HG03439 (cell line): ENCODE data around the gene MBD3L2.
"Not testable (repeated sequence)": the region's sequence is repeated elsewhere in the genome, so short reads cannot be mapped to it uniquely, and the experiment has no call there.

Source experiments
- ATAC-seq: cut with Tn5 transposase; IDR thresholded peaks from one replicate; pipeline ENCODE4 v1.9.1; 2021; ENCODE audit warnings: mild to moderate bottlenecking, moderate library complexity; ENCODE audit not compliant: unreplicated experiment

MBD3L2 gene

DNA sequence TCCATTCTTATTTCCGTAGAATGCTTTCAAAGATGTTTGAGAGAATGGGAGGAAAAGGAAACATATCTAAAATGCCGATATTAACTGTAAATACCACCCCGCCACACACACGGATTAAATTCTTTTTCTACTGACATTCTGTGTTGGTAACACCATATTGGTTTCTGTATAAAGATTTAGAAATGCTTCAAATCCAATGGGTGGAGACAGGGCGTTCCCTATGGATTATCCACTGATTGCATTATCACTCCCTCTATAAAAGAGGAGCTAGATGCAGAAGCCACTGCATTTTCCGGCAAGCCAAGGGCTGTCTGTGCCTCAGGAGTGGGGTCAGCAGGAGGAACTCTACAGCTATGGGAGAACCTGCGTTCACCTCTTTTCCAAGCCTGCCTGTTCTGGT is at the start of gene MBD3L2:
MBD3L2 (plus strand) TSS at position 301 of the 400 bp plus-strand sequence; CDS start at position 354, 53 bp downstream.
- ATAC-seq: not testable (repeated sequence)

DNA sequence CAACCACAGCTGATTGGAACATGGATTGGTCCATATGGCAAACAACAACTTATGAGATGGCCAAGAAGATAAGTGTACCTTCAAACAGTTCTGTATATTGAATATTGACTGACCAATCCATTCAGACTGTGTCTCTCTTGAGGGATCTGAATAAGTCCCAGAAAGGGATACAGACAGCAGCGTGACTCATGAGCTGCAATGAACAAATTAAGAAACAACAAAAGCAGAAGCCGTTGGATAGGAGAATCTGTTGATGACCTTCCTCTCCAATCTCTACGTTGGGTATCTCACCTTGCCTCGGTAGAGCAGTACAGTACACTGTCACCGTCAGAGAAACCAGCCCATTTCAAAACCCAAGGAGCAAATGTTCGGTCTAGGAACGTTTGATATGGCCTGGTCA is 49.2 kb upstream of the MBD3L2 start:
- no peak for ATAC-seq

DNA sequence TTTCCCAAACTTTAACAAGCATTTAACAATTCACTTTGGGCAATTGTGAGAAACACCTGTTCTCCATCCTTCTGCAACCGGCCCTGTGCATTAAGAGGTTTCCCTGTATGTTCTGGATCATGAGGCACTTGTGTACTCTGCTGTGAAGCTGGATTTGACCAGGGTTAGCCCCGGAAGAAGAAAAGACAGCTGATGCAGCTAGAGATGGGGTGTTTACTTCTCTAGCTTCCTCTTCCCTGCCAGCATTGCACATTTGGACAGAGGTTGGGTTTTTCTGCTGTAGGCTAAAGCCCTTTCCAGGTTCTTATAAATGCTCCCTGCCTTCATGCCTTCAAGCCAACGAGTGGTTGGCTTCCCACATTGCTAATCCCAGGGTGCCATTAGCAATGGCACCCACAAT is 48.8 kb upstream of the MBD3L2 start:
- no peak for ATAC-seq

DNA sequence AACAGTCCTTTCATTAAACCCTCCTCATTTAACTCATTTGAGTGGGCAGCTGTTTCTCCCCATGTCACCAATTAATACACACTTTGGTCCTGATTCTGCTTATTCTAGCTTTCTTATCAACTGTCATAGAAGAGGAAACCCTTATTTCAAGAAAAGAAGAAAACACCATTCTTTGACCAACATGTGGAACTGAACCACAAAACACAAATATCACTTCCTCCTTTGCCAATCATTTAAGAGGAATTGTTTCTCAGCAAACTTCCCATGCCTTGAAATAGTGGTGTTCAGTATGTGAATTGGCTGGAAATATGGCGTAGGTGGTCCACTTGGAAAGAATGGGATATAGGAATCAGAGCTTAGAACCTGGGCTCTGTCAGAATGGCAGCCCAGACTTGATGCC is 48.3 kb upstream of the MBD3L2 start:
- no peak for ATAC-seq

DNA sequence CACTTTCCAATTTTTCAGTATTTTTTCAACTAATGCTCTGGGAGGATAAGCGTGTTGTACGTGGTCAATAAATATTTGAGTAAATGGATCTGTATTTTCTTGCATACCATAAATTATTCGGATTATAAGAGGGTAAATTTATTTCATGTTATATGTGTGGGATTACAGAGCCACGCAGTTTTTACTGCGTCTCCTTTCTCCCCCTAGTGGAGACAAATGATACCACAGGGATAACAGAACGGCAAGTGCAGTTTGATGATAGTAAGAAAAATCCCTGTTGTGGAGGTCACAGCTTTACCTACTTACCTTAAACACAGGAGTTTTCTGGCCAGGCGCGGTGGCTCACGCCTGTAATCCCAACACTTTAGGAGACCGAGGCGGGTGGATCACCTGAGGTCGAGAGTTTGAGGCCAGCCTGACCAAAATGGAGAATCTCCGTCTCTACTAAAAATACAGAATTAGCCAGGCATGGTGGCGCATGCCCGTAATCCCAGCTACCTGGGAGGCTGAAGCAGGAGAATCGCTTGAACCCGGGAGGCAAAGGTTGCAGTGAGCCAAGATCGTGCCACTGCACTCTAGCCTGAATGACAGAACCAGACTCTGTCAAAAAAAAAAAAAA is 44.7 kb upstream of the MBD3L2 start:
- no peak for ATAC-seq

DNA sequence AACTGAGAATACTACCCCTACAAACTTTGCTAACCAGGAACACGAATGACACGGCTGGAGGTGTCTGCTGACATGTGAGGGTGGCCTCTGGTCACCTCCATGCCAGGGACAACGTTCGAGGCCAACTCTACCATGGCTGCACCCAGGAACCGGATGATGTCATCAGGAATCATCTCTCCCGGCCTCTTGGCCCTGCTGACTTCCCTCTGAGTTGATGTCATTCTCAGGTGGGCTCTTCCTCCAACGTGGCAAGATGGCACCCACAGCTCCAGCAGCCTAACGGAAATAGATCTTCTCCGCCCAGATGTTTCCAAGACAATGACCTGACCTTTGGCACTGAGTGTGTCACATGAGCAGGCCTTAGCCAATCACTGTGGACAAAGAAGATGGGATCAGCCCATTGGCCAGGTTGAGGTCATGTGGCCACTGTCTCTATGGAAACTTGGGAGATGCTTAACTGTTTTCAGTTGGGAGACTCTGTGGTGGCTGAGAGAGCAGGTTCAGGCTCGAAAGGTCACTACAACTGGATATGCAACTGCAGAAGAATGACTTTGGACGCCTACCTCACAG is 42.9 kb upstream of the MBD3L2 start:
- ATAC-seq: no peak

DNA sequence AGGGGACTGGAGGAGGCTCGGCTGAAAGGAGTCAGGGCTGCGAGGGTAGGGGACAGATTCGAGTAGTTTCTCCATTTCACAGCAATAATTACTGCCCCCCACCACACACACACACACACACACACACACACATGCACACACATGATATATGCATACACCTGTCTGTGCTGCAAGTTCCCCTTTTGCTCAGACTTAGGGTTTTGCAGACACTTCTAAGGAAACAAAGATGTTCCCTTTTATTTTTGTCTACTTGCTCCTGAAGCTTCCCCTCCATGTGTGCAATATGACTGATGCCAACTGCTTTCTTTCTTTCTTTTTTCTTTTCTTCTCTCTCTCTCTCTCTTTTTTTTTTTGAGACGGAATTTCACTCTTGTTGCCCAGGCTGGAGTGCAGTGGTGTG is 41.3 kb upstream of the MBD3L2 start:
- ATAC-seq: no peak

DNA sequence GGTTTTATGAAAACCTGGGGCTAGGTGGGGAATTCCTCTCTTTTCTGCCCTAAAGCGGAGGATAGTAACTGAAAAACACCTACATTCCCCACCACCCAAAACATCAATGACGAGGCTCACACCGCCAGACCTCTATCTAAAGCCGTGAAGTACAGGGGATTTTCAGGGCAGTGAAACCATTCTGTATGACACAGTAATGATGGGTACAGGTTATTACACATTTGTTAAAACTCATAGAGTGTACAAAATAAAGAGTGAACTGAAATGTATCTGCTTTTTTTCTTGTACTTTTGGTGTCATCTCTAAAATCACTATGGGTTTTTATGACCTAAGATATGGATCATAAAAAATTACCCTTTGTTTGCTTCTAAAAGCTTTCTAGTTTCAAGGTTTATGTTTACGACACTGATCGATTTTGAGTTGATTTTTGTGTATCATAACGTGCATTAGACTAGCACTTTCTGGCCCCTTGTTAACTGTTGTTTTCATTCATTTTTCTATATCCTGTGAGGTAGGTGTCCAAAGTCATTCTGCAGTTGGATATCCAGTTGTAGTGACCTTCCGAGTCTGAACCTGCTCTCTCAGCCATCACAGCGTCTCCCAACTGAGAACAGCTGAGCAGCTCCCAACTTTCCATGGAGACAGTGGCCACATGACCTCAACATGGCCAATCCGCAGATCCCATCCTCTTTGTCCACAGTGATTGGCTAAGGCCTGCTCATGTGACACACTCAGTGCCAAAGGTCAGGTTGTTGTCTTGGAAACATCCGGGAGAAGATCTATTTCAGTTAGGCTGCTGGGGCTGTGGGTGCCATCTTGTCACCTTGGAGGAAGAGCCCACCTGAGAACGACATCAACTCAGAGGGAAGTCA is 38.2 kb upstream of the MBD3L2 start:
- ATAC-seq: no peak

DNA sequence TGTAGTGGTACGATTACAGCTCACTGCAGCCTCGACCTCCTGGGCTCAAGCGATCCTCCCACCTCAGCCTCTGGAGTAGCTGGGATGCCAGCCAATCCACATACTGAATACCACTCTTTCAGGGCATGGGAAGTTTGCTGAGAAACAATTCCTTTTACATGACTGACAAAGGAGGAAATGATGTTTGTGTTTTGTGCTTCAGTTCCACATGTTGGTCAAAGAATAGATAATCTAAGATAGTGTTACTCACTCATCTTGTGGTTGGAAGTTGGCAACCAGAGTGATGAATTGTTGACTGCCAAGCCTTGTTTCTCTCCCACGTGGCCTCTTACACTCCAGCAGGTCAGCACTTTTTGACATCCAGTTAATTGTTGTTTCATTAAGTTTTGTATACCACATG is 35.4 kb upstream of the MBD3L2 start:
- no peak for ATAC-seq

DNA sequence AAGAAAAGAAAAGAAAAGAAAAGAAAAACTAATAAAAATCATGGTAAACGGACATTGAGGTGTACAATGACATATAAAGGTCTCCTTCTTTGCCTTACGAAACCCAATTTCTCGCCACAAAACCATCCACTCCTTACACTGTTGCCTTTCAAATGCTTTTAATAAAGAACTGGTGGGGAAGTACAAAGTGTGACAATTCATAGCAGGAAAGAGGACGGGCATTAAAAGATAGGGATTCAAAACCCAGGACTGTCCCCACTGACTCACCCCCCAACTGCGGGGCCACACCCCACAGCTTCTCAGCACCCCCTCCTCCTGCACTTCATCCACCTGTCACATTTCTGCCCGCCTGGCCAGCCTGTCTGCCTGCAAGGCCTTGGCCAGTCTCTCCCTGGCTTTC is 30.3 kb upstream of the MBD3L2 start:
- ATAC-seq: no peak

DNA sequence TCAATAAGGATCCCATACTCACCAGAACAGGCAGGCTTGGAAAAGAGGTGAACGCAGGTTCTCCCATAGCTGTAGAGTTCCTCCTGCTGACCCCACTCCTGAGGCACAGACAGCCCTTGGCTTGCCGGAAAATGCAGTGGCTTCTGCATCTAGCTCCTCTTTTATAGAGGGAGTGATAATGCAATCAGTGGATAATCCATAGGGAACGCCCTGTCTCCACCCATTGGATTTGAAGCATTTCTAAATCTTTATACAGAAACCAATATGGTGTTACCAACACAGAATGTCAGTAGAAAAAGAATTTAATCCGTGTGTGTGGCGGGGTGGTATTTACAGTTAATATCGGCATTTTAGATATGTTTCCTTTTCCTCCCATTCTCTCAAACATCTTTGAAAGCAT is 27.8 kb upstream of the MBD3L2 start, which contains the start of gene MBD3L2B:
MBD3L2B (minus strand) TSS at position 101 of the 400 bp plus-strand sequence; CDS start at position 67, 34 bp downstream.
- ATAC-seq: not testable (repeated sequence)

DNA sequence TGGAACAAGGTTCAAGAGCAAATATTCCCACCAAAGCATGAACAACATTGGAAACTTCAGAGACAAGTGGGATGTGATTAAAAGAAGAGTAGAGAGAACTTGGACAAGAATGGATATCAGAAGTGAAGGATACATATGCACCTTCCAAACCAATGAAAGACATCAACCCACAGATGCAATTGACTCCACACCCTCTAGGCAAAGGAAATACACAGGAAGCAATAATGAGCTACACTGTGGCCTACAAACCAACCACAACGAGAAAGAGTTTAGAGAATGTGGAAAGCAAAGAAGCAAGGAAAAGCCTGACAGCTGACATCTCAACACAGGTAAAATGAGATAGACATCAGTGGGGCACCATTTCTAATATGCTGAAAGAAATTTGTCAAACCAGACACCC is 20.3 kb upstream of the MBD3L2 start:
- not testable (repeated sequence) for ATAC-seq

DNA sequence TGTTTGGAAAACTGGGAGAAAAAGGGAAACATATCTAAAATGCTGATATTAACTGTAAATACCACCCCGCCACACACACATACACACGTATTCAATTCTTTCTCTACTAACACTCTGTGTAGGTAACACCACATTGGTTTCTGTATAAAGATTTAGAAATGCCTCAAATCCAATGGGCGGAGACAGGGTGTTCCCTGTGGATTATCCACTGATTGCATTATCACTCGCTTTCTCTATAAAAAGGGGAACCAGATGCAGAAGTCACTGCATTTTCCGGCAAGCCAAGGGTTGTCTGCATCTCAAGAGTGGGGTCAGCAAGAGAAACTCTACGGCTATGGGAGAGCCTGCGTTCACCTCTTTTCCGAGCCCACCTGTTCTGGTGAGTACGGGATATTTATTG is 18.8 kb upstream of the MBD3L2 start, which contains the start of gene MBD3L5:
MBD3L5 (plus strand) TSS at position 301 of the 400 bp plus-strand sequence; CDS start at position 335, 34 bp downstream.
- ATAC-seq: not testable (repeated sequence)

DNA sequence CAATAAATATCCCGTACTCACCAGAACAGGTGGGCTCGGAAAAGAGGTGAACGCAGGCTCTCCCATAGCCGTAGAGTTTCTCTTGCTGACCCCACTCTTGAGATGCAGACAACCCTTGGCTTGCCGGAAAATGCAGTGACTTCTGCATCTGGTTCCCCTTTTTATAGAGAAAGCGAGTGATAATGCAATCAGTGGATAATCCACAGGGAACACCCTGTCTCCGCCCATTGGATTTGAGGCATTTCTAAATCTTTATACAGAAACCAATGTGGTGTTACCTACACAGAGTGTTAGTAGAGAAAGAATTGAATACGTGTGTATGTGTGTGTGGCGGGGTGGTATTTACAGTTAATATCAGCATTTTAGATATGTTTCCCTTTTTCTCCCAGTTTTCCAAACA is 9.0 kb upstream of the MBD3L2 start, which contains the start of gene MBD3L4:
MBD3L4 (minus strand) TSS at position 101 of the 400 bp plus-strand sequence; CDS start at position 66, 35 bp downstream.
- not testable (repeated sequence) for ATAC-seq

DNA sequence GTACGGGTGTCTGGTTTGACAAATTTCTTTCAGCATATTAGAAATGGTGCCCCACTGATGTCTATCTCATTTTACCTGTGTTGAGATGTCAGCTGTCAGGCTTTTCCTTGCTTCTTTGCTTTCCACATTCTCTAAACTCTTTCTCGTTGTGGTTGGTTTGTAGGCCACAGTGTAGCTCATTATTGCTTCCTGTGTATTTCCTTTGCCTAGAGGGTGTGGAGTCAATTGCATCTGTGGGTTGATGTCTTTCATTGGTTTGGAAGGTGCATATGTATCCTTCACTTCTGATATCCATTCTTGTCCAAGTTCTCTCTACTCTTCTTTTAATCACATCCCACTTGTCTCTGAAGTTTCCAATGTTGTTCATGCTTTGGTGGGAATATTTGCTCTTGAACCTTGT is 7.6 kb upstream of the MBD3L2 start:
- ATAC-seq: not testable (repeated sequence)

DNA sequence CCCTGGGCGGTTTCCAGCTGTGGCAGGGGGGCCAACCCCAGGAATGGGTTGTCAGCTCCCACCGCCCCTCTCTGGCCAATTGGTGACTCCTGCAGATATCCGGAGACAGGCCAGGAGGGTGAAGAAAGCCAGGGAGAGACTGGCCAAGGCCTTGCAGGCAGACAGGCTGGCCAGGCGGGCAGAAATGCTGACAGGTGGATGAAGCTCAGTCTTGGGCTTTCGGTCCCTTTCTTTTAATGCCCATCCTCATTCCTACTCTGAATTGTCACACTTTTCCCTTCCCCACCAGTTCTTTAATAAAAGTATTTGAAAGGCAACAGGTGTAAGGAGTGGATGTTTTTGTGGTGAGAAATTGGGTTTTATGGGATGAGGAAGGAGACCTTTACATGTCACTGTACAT is 2.3 kb downstream of the MBD3L2 start:
- ATAC-seq: not testable (repeated sequence)

DNA sequence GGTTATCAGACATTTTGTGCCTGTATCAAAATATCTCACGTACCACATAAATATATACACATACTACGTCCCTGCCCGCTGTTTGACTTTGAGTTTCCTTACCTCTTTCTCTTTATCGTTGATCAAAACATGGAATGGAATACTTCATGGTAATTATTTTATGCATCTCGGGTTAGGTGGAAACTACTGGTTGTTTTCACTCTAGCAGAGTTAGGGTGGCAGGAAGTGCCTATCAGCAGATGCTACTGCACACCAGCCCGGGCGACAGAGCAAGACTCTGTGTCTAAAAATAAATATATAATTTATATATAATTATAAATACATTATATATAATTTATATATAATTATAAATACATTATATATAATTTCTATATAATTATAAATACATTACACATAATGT is 3.8 kb downstream of the MBD3L2 start:
- not testable (repeated sequence) for ATAC-seq

DNA sequence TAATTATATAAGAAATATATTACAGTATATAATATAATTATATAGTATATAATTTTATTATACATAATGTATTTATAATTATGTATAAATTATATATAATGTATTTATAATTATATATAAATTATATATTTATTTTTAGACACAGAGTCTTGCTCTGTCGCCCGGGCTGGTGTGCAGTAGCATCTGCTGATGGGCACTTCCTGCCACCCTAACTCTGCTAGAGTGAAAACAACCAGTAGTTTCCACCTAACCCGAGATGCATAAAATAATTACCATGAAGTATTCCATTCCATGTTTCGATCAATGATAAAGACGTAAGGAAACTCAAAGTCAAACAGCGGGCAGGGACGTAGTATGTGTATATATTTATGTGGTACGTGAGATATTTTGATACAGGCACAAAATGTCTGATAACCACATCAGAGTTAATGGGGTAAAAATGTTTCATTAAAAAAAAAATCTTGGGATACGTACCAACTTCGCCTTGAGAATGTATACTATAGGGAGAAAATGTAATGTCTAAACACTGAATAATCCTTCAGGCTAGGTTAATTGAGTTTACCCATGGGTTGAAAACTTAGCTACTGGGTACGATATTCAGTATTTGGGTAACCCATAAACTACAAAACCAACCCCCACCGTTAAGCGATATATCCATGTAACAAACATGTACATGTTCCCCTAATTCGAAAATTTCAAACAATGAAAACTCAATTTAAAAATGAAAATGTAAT is 5.7 kb downstream of the MBD3L2 start:
- ATAC-seq: not testable (repeated sequence)

DNA sequence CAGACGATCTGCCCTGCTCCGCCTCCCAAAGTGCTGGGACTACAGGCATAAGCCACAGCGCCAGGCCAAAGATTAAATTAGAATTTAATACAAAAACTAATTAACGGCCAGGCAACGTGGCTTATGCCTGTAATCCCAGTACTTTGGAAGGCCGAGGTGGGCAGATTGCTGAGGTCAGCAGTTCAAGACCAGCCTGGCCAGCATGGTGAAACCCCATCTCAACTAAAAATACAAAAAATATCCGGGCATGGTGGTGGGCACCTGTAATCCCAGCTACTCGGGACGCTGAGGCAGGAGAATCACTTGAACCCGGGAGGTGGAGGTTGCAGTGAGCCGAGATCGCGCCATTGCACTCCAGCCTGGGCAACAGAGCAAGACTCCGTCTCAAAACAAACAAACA is 6.6 kb downstream of the MBD3L2 start:
- not testable (repeated sequence) for ATAC-seq

DNA sequence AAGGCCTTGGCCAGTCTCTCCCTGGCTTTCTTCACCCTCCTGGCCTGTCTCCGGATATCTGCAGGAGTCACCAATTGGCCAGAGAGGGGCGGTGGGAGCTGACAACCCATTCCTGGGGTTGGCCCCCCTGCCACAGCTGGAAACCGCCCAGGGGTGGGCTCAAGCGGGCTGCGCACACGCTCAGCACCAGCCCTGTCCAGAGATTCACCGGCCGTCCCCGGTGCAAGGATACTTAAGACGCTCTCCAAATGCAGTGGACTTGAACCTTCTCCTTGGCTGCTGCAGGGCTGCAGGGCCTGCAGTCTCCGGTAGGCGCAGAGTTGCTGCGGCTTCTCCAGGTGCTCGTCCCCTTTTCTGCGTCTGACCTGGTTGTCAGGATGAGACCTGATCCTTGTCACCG is 7.2 kb downstream of the MBD3L2 start:
- not testable (repeated sequence) for ATAC-seq

DNA sequence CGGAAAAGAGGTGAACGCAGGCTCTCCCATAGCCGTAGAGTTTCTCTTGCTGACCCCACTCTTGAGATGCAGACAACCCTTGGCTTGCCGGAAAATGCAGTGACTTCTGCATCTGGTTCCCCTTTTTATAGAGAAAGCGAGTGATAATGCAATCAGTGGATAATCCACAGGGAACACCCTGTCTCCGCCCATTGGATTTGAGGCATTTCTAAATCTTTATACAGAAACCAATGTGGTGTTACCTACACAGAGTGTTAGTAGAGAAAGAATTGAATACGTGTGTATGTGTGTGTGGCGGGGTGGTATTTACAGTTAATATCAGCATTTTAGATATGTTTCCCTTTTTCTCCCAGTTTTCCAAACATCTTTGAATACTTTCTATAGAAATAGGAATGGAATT is 9.5 kb downstream of the MBD3L2 start, which contains the start of gene MBD3L3:
MBD3L3 (minus strand) TSS at position 101 of the 400 bp plus-strand sequence; CDS start at position 30, 71 bp downstream.
- ATAC-seq: not testable (repeated sequence)
